RWPE2 (cell line): ENCODE results near the gene VMAC.

ENCODE experiments used
- ATAC-seq: fragments of 200-7000 bp; cut with Tn5 transposase; 3 replicates; pipeline ENCODE4 v1.9.1; 2021; ENCODE audit warnings: low read depth
- DNase-seq: peaks from one replicate; pipeline ENCODE4 v3.0.0-alpha.2; 2020; ENCODE audit warnings: low spot score
- H3K27ac ChIP-seq: fragments of 450-650 bp; 2 replicates; pipeline ENCODE4 v1.5.1; 2017; ENCODE audit warnings: mild to moderate bottlenecking; ENCODE audit not compliant: poor library complexity, severe bottlenecking
- H3K27me3 ChIP-seq: fragments of 250-450 bp; sonication (Bioruptor Pico); 2 replicates; pipeline ENCODE4 v1.5.1; 2021; ENCODE audit warnings: mild to moderate bottlenecking, moderate library complexity; ENCODE audit not compliant: insufficient read depth, poor library complexity, severe bottlenecking
- H3K36me3 ChIP-seq: fragments of 250-450 bp; sonication (Bioruptor Pico); 2 replicates; pipeline ENCODE4 v1.5.1; 2020; ENCODE audit warnings: low read depth, mild to moderate bottlenecking, moderate library complexity
- H3K4me1 ChIP-seq: fragments of 250-450 bp; sonication (Bioruptor Pico); 2 replicates; pipeline ENCODE4 v1.5.1; 2021; ENCODE audit warnings: mild to moderate bottlenecking, moderate library complexity; ENCODE audit not compliant: insufficient read depth, poor library complexity, severe bottlenecking
- H3K4me3 ChIP-seq: fragments of 250-450 bp; sonication (Bioruptor Pico); 2 replicates; pipeline ENCODE4 v1.5.1; 2021; ENCODE audit warnings: mild to moderate bottlenecking, moderate library complexity; ENCODE audit not compliant: severe bottlenecking
- H3K9me3 ChIP-seq: fragments of 250-450 bp; sonication (Bioruptor Pico); 2 replicates; pipeline ENCODE4 v1.5.1; 2021; ENCODE audit warnings: mild to moderate bottlenecking, moderate library complexity; ENCODE audit not compliant: severe bottlenecking
- CTCF ChIP-seq: fragments of 450-650 bp; IDR thresholded peaks from one replicate; pipeline ENCODE4 v1.5.1; 2017; ENCODE audit warnings: mild to moderate bottlenecking, moderate library complexity; ENCODE audit not compliant: poor library complexity, severe bottlenecking

VMAC gene

GRCh38 chr19:5922161-5922545 lies 17.5 kb downstream of the VMAC start:
- no peaks in the 10 kb centered on the region for H3K27me3 ChIP-seq
- no peak for ATAC-seq
- no peak for TF ChIP-seq CTCF
- no peaks in the 10 kb centered on the region for H3K9me3 ChIP-seq
- no peak for DNase-seq
- H3K4me3 ChIP-seq = no peak overlapping the region
- H3K27ac ChIP-seq = no peak overlapping the region
- H3K36me3 ChIP-seq = peaks cover 40% of the 10 kb centered on the region
- no peaks in the 10 kb centered on the region for H3K4me1 ChIP-seq

DNA sequence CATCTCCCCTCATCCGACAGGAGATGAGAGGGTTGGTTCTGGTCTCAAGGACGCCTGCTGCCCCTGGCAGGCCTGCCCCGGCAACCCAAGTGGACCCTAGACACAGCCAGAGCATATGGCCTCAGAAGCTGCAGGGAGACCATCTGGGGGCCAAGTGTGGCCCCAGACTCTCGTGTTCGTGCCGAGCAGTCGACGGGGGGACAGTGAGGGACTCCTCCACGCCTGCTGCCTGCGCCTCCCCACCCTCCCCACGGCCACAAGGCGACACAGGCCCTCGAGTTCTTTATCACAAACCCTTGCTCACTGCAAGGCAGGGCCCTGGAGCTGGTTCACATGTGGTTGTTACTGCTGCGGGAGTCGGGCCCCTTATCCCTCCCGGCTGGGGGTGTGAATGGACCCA lies 18.7 kb downstream of the VMAC start:
- Histone ChIP-seq H3K4me3 (no peak overlapping the region), H3K27me3 (no peaks in the 10 kb centered on the region), H3K36me3 (peaks cover 48% of the 10 kb centered on the region), H3K27ac (no peak overlapping the region), H3K4me1 (no peaks in the 10 kb centered on the region), H3K9me3 (no peaks in the 10 kb centered on the region)
- no peak for TF ChIP-seq CTCF
- DNase-seq (no peak), ATAC-seq (no peak)

- ATAC-seq (no peak), DNase-seq (no peak)
- no peak for TF ChIP-seq CTCF
- no peaks in the 10 kb centered on the region for H3K9me3 ChIP-seq
- H3K27me3 ChIP-seq = no peaks in the 10 kb centered on the region
- H3K27ac ChIP-seq = no peak overlapping the region
- peaks cover 43% of the 10 kb centered on the region for H3K36me3 ChIP-seq
- no peaks in the 10 kb centered on the region for H3K4me1 ChIP-seq
- H3K4me3 ChIP-seq = no peak overlapping the region
These were observed 21.3 kb downstream of the VMAC start for GRCh38 chr19:5925830-5926427.

- H3K4me1 ChIP-seq = no peaks in the 10 kb centered on the region
- H3K27me3 ChIP-seq = no peaks in the 10 kb centered on the region
- ATAC-seq (no peak), DNase-seq (no peak)
- no peaks in the 10 kb centered on the region for H3K9me3 ChIP-seq
- no peak overlapping the region for H3K4me3 ChIP-seq
- H3K36me3 ChIP-seq = peaks cover 44% of the 10 kb centered on the region
- H3K27ac ChIP-seq = no peak overlapping the region
- TF ChIP-seq CTCF = no peak
These were observed 22.2 kb downstream of the VMAC start for GRCh38 chr19:5926641-5927440.

DNA sequence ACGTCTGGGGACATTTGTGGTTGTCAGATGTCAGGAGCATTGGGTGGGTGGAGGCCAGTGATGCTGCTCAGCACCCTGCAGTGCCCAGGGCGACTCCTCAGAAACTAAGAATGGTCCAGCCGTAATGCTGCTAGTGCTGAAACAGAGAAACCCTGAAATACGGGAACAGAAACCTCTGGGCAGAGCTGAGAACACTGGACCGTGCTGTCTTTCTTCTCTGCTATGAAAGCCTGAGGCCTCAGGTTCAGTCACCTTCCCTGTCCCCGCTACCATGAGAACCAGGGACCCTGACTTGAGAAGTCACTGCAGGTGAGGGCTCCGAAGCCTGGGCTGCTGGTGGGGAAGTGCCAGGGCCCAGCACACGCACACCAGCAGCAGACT lies 22.8 kb downstream of the VMAC start:
- no peak overlapping the region for H3K27ac ChIP-seq
- TF ChIP-seq CTCF = no peak
- ATAC-seq = no peak

More for the DNA sequence above, 22.8 kb downstream of the VMAC start:
- Histone ChIP-seq H3K9me3 (no peaks in the 10 kb centered on the region), H3K4me3 (no peak overlapping the region), H3K4me1 (no peaks in the 10 kb centered on the region), H3K27me3 (no peaks in the 10 kb centered on the region), H3K36me3 (peaks cover 50% of the 10 kb centered on the region)
- no peak for DNase-seq
